ENCODE data around the gene ADAMTS18.

DNA sequence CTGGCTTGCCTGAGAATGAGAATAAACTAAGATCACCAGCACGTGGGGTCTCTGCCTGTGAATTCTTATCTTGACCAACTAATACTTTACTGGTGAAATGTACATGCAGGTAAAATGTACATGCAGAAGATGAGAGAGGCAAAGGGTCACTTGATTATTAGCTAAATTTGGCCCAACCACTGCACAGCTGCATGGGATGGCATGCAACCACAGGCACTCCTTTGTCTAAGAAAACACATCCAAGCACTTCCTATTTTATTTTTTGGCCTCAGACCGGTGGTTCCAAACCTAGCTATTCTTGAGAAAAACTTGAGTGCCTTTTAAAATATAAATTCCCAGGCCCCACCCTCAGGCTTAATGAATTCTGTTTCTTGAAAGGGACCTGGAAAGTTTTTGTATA, 157.7 kb downstream of the ADAMTS18 start:
- TF ChIP-seq, protein P1, sequence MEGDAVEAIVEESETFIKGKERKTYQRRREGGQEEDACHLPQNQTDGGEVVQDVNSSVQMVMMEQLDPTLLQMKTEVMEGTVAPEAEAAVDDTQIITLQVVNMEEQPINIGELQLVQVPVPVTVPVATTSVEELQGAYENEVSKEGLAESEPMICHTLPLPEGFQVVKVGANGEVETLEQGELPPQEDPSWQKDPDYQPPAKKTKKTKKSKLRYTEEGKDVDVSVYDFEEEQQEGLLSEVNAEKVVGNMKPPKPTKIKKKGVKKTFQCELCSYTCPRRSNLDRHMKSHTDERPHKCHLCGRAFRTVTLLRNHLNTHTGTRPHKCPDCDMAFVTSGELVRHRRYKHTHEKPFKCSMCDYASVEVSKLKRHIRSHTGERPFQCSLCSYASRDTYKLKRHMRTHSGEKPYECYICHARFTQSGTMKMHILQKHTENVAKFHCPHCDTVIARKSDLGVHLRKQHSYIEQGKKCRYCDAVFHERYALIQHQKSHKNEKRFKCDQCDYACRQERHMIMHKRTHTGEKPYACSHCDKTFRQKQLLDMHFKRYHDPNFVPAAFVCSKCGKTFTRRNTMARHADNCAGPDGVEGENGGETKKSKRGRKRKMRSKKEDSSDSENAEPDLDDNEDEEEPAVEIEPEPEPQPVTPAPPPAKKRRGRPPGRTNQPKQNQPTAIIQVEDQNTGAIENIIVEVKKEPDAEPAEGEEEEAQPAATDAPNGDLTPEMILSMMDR (IDR thresholded peaks at IDR 0.05): no peak
- TF ChIP-seq EP300 (IDR thresholded peaks at IDR 0.05): no peak
- no peak for TF ChIP-seq POLR2A (IDR thresholded peaks at IDR 0.05)

Data from stomach (tissue), 4 donors.